GM21526 (cell line): ENCODE measurements around the gene PGRMC2.
"Not testable (repeated sequence)": the region's sequence is repeated elsewhere in the genome, so short reads cannot be mapped to it uniquely, and the experiment has no call there.

Source experiments
- ATAC-seq: cut with Tn5 transposase; IDR thresholded peaks from one replicate; pipeline ENCODE4 v1.9.1; 2021; ENCODE audit warnings: moderate library complexity; ENCODE audit not compliant: unreplicated experiment, low FRiP score

The PGRMC2 gene

GRCh38 chr4:128275346-128275745 lies 12.3 kb downstream of the PGRMC2 start:
- no peak for ATAC-seq

- ATAC-seq: no peak
These were observed 16.1 kb downstream of the PGRMC2 start for GRCh38 chr4:128271551-128271950.

- ATAC-seq: no peak
These were observed 18.6 kb downstream of the PGRMC2 start for GRCh38 chr4:128268970-128269369.

DNA sequence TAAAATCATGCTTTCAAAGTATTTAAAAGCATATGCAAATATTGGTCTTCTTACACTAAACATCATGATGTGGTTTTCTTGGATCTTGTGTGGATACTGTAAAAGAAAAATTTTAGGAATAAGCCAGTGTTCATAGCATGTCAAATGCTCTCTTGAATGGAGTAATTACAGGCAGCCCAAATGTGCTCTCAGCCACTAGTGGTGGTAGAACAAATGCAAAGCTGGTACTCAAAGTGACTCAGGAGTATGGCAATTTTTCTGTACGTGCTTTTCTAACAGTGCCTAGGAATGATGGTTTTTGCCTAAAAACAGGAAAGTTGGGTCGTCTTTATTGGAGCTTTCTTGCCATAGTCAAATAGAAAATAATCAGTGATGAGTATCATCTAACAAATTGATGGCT lies 19.9 kb downstream of the PGRMC2 start:
- ATAC-seq: no peak

DNA sequence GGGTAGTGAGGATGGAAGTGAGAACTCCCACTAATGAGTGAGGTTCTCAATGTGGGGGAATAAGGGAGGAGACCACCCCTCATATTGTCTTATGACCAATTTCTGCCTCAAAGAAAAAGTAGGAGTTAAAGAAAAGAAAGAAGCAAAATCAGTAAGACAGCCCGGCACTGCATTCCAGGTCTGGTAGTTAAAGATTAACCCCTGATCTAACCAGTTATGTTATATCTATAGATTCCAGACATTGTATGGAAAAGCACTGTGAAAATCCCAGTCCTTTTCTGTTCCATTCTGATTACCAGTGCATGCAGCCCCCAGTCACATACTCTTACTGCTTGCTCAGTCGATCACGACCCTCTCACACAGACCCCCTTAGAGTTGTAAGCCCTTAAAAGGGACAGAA lies 20.4 kb downstream of the PGRMC2 start:
- ATAC-seq: not testable (repeated sequence)

GRCh38 chr4:128265550-128265949 lies 22.1 kb downstream of the PGRMC2 start:
- not testable (repeated sequence) for ATAC-seq

DNA sequence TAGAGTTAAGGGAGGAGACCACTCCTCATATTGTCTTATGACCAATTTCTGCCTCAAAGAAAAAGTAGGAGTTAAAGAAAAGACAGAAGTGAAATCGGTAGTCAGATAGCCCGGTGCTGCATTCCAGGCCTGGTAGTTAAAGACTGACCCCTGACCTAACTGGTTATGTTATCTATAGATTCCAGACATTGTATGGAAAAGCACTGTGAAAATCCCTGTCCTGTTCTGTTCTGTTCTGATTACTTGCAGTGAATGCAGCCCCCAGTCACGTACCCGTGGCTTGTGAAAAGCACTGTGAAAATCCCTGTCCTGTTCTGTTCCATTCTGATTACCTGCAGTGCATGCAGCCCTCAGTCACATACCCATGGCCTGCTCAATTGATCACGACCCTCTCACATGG lies 27.7 kb downstream of the PGRMC2 start:
- ATAC-seq: not testable (repeated sequence)

DNA sequence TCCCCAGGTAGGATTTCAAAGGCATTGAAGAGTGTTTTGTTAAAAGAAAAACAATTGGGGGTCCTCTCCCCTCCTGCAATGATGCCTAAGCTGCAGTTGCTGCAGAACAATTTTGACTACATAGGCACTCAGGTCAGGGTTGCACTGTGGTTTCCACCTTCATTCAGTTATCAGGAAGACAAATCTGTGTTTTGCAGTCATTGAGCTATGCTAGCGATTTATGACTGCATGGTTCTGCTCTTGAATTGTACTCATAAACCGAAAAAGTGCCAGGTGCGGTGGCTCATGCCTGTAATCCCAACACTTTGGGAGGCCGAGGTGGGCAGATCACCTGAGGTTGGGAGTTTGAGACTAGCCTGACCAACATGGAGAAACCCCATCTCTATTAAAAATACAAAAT lies 29.4 kb downstream of the PGRMC2 start:
- ATAC-seq: not testable (repeated sequence)

DNA sequence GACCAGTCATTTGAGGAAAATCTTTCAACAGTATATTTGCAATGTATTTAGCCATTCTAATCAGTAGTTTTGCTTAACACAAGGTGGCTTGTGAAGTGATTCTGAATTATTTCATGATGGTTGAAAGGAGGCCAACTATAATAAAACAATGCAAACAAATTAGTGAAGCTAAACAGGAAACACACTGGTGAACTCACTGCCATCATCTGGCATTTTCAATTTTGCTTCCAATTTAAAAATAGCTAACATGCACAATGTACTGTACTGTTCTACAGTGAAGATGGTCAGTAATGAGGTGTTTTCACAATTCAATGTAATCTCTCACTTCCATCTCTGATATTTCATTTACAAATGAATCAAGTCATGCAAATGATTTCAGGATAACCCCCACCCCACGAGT lies 31.1 kb downstream of the PGRMC2 start:
- ATAC-seq: no peak

DNA sequence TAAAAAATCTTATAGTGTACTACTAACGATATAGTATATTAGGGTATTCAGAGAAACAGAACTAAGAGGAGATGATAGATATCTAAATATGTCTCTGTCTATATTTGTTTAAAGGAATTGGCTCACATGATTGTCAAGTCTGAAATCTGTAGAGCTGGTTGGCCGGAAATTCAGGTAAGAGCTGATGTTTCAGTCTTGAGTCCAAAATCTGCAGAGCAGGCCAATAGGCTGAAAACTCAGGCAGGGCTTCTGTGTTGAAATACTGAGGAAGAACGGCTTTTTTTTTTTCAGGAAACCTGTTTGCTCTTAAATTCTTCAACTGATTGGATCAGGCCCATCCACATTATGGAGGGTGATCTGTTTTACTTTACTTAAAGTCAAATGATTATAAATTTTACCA lies 31.7 kb downstream of the PGRMC2 start:
- ATAC-seq: no peak

DNA sequence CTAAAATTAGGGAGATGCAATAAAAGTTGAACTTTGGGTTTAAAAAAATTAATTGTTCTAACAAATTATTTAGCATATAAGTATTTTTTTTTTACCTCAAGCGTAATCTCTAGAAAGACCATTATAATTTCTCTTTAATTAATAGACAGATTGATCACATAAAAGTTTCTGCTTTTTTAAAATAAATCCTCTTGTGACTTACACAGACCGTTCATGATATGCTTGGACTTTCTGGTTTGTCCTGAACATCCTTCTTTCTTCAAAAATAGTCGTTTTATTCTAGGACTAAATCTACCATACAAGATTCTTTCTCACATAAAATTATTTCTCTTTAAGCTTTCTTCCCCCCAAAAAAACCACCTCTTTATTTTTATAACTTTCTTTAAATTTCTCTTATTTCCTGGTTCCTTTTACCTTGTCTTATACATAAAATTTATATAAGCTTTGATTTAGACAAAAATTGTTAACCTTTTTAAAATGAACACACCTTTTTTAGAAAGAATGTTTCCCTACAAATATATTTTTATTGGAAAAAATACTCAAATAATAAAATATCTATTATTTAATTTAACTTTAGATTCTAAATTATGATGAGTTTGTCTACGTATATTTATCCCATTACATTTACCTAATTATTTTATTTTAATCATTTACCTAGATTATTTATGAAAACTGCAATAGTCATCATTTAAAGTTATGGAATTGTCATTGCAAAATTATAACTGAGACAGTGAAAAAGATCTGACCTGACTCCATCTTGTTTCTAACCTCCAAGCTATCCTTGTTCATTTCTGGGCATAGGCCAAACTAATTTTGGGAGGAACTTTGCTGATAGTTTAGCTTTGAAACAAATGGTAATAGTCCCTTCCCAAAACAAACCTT lies 37.6 kb downstream of the PGRMC2 start:
- no peak for ATAC-seq

DNA sequence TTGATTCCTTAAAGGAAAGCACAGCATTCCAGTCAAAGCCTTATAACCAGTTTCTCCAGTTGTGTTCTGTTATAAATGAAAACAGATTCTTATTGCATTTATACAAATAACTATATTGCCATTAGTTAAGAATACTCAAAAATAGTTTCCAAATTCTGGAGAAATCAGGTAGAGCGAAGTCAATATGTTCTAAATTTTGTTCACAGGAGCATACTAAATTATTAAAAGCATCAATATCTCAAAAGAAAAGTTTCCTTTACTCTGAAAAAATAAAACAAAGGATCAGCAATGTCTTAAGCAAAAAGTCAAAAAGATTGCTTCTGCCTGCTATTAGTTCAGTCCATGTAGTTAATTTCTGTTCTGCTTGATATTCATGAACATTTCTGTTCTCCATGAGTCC lies 39.7 kb downstream of the PGRMC2 start:
- no peak for ATAC-seq

DNA sequence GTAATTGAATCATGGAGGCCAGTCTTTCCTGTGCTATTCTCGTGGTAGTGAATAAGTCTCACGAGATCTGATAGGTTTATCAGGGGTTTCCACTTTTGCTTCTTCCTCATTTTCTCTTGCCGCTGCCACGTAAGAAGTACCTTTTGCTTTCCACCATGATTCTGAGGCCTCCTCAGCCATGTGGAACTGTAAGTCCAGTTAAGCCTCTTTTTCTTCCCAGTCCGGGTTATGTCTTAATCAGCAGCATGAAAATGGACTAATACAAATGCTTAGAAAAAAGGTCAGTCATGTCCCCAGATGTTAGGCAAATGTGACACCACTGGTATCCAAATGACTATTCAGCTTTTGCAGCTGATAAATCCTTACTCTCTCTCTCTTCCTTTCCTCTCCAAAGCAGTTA lies 42.2 kb downstream of the PGRMC2 start:
- ATAC-seq: not testable (repeated sequence)

GRCh38 chr4:128244379-128244778 lies 43.2 kb downstream of the PGRMC2 start:
- ATAC-seq: no peak

- ATAC-seq: no peak
These were observed 45.0 kb downstream of the PGRMC2 start for GRCh38 chr4:128242601-128243000.

- ATAC-seq: no peak
These were observed 45.6 kb downstream of the PGRMC2 start for GRCh38 chr4:128241981-128242380.

DNA sequence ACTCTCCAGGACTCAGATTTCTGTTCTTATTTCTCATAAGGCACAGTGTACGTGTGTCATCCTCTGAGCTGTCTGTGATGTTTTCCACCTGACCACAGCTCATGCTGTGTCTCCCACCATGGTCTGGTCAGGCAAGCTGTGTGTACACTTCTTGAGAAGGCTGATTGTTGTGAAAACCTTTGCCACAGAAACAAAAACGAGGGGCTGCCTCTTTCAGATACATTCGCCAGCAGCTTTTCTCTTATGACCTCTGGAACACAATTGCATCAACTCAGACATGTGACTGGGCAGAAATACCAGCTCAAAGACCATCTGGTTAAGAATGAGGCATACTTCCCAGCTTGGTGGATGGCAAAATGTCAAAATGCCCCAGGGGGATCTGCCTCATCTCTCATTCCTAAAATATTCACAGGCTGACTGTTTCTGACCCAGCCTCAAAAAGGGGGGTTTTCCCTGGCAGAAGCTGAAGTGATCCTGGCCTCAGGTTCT lies 46.1 kb downstream of the PGRMC2 start:
- ATAC-seq: no peak

DNA sequence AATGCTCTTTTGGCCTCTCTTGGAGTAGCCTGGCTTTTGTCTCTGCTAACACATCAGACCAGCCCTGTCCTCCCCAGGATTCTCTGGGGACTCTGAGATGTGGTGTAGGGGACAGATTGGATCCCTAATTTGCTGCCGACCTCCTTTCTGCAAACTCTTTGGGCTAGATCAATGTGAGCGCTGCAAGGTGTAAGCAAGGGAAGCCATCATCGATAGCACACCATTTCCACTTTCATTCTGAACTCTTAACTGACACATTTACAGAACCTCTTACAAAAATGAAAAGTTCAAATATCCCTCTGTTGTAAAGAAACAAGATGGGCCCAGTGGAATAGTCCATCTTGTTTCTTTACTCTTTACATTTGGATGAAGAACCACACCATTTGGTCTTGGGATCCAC lies 46.6 kb downstream of the PGRMC2 start:
- ATAC-seq: no peak

GRCh38 chr4:128234836-128235235 lies 52.8 kb downstream of the PGRMC2 start:
- no peak for ATAC-seq

- no peak for ATAC-seq
These were observed 54.9 kb downstream of the PGRMC2 start for GRCh38 chr4:128232719-128233118.

DNA sequence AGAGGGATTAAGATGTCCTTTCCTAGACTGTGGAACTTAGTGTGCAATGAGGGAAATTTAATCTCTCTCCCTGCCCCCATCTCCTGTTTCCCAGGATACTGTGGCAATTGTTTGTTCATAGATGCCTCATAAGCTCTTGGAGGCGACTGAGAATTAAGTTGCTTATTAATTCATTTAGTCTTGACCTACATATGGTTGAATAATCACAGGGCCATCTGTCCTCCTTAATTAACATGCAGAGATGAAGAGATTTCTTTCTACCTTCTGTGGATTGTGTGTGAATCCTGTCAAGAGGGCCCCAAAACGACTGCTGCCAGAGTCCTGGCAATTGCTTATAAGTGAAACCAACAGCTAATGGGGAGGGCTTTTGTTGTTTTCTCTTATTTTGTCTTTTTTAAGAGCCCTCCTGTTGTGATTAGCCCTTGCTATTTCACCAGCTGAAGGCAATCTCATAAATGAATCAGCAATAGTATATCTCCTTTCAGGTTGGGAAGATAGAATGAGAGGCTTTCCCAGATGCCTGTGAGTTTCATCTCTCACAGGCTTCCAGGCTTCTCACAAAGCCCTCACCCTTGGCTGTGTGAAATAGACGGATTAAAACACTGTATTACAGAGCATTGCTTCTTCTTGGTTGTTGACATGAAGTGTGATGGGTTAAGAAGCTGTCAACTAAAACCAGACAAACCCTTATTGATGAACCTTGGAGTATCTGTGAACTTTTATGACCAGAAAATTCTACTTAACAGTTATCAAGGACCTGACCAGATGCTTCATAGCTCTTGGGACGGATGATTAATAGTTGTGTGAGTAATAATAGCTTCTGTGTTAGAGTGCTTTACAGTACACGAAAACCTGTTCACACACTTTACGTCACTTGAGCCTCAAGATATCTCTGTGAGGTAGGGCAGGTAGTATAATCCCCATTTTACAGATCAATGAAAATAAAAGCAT lies 58.5 kb downstream of the PGRMC2 start:
- no peak for ATAC-seq
